ENCODE measurements around the gene ABCB6.

ABCB6 gene

DNA sequence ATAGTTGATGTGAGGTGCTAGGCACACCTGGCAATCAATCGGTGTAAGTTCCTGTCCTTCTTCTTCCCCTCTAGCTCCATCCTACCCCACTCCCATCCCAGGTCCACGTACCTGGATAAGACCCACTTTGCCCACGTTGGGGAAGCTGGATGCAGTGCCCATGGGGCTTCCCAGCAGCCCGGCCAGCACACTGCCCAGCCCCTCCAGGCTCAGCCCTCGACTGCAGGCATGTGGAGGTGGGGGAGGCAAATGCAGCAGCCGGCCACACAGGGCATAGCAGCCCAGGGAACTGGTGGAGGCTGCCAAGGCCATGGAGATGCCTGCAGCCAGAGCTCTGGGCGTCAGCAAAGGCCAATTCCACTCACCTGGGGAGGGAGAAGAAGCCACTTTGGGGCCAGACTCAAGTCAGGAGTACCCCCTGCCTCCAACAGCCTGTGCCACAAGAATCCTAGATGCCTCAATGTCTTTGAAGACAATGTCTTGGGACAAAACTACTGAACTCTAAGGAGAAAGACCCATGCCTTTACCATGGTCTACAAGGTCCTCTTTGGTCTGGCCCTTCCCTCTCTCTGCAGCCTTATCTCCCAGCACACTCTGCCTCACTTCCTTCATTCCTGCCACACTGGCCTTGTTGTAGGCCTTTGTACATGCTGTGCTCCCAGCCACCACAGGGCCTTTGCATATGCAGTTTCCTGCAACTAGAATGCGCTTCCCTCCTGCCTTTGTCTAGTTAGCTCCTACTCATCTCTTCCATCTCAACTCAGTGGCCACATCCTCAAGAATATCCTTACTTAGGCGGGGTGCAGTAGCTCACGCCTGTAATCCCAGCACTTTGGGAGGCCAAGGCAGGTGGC, 53.5 kb downstream of the ABCB6 start:
- no peak for DNase-seq (ENCODE audit: low read depth, low spot score)
- TF ChIP-seq SUZ12 (IDR thresholded peaks at IDR 0.05; ENCODE audit: extremely low read depth, insufficient read depth, insufficient read length) = no peak

DNA sequence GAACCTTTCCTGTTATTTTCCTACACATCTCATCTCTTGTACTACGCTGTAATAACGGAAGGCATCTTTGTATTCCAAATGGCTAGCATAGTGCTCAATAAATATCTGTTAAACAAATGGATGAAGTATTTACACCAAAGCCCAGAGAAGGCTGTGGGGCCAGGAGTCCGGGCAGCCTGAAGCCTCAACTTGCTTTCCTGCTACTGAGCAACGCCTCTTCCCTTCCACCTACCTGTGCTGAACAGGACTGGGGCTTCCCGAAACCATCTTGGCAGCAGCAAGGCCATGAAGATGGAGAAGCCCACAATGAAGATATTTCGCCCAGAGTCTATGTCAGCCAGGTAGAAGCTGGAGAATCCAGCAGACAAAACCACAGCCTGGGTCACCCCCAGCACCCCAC, 55.6 kb downstream of the ABCB6 start:
- no peaks in the 10 kb centered on the region for H3K27me3 ChIP-seq (ENCODE audit: insufficient read depth, insufficient read length)
- no peak for DNase-seq (ENCODE audit: low read depth, low spot score)
- H3K9me3 ChIP-seq (ENCODE audit: insufficient read depth, low read length) = no peaks in the 10 kb centered on the region
- peaks cover 2% of the 10 kb centered on the region for H3K4me1 ChIP-seq (ENCODE audit: insufficient read depth, insufficient read length)
- TF ChIP-seq ZNF274 (IDR thresholded peaks at IDR 0.05; ENCODE audit: low read depth, low read length) = no peak
- TF ChIP-seq YY1 (IDR thresholded peaks at IDR 0.05; ENCODE audit: insufficient read depth, insufficient read length) = no peak
- no peak for TF ChIP-seq SUZ12 (IDR thresholded peaks at IDR 0.05; ENCODE audit: extremely low read depth, insufficient read depth, insufficient read length)
- no peak overlapping the region for H3K9ac ChIP-seq (ENCODE audit: insufficient read length, low read depth)
- H3K36me3 ChIP-seq (ENCODE audit: insufficient read depth, insufficient read length, low read length) = peaks cover under 1% of the 10 kb centered on the region
- no peak overlapping the region for H3K4me3 ChIP-seq (ENCODE audit: insufficient read length, low read depth)

More for the DNA sequence above, 53.5 kb downstream of the ABCB6 start:
- Histone ChIP-seq H3K4me1 (ENCODE audit: insufficient read depth, insufficient read length) (peaks cover 2% of the 10 kb centered on the region), H3K9ac (ENCODE audit: insufficient read length, low read depth) (no peak overlapping the region), H3K36me3 (ENCODE audit: insufficient read depth, insufficient read length, low read length) (no peaks in the 10 kb centered on the region), H3K9me3 (ENCODE audit: insufficient read depth, low read length) (no peaks in the 10 kb centered on the region), H3K4me3 (ENCODE audit: insufficient read length, low read depth) (no peak overlapping the region), H3K27me3 (ENCODE audit: insufficient read depth, insufficient read length) (no peaks in the 10 kb centered on the region)

DNA sequence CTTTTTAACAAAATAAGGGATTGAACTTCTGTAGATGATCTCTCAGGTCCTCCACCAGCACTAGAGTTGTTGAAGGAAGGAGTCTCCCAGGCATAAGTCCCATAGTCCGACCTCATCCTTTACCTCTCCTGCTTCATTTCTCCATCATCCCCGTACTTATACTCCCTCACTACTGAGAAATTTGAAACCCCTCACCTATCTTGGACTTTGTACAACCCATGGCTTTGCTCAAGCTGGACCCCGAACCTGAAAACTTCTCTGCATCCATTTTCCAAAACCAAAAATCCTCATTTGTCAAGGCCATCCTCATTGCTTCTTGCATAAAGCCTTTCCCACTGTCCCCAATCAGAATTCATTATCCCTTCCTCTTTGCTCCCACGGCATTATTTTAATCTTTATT, 57.7 kb downstream of the ABCB6 start:
- TF ChIP-seq YY1 (IDR thresholded peaks at IDR 0.05; ENCODE audit: insufficient read depth, insufficient read length) (no peak), ZNF274 (IDR thresholded peaks at IDR 0.05; ENCODE audit: low read depth, low read length) (no peak), SUZ12 (IDR thresholded peaks at IDR 0.05; ENCODE audit: extremely low read depth, insufficient read depth, insufficient read length) (no peak)

DNA sequence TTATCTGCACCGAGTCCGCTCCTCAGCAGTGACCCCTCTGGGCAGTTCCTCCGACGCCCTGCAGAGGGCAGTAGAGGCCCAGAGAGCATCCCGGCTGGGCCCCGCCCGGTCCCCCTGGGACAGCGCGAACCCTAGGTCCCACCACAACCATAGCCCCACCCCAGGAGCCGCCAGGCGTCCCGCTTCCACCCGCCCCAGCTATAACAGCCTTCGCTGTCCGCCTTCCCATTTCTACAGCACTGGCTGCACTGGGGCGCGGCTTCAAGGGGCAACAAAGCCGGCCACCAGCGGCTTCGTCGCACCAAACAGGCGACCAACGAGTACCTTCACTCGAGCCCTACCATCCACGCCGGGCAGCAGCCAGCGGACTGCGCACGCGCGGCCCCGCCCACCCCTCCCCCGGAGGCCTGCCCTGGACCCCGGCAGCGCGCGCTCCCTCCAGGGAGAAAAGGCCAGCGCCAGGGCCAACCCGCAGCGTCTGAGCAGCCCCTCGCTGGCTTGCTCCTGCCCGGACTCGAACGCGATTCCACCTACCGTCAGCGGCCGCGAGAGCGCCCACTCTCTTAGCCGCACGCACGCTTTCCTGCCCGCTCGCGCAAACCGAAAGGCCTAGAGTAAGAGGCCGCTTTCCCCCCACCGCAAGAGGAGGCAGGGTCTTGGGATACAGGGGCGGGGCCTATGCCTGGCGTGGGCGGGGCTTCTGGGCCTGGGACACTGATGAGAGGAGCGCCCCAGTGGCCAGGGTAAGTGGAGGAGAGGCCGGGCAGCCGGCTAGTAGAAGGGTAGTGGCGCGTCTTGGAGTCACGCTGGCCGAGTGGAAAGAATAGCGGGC, 58.4 kb downstream of the ABCB6 start, which contains the start of gene NHEJ1:
NHEJ1 (minus strand) TSS at position 630 of the 832 bp plus-strand sequence. CDS start 2,453 bp downstream, outside the sequence.
- Histone ChIP-seq H3K27me3 (ENCODE audit: insufficient read depth, insufficient read length) (no peaks in the 10 kb centered on the region), H3K4me1 (ENCODE audit: insufficient read depth, insufficient read length) (peaks cover 5% of the 10 kb centered on the region), H3K9me3 (ENCODE audit: insufficient read depth, low read length) (no peaks in the 10 kb centered on the region), H3K9ac (ENCODE audit: insufficient read length, low read depth) (peak within 1 kb of the TSS; percentile 95), H3K4me3 (ENCODE audit: insufficient read length, low read depth) (peak within 1 kb of the TSS; percentile 86), H3K36me3 (ENCODE audit: insufficient read depth, insufficient read length, low read length) (peaks cover 21% of the 10 kb centered on the region)
- TF ChIP-seq SUZ12 (IDR thresholded peaks at IDR 0.05; ENCODE audit: extremely low read depth, insufficient read depth, insufficient read length) (no peak), ZNF274 (IDR thresholded peaks at IDR 0.05; ENCODE audit: low read depth, low read length) (no peak), YY1 (IDR thresholded peaks at IDR 0.05; ENCODE audit: insufficient read depth, insufficient read length) (no peak)
- peak; percentile 89 for DNase-seq (ENCODE audit: low read depth, low spot score)

More for the DNA sequence above, 57.7 kb downstream of the ABCB6 start:
- Histone ChIP-seq H3K36me3 (ENCODE audit: insufficient read depth, insufficient read length, low read length) (peaks cover 20% of the 10 kb centered on the region), H3K9me3 (ENCODE audit: insufficient read depth, low read length) (no peaks in the 10 kb centered on the region), H3K9ac (ENCODE audit: insufficient read length, low read depth) (peak overlapping the region; percentile 95), H3K27me3 (ENCODE audit: insufficient read depth, insufficient read length) (no peaks in the 10 kb centered on the region), H3K4me1 (ENCODE audit: insufficient read depth, insufficient read length) (peaks cover 5% of the 10 kb centered on the region), H3K4me3 (ENCODE audit: insufficient read length, low read depth) (peak overlapping the region; percentile 86)
- no peak for DNase-seq (ENCODE audit: low read depth, low spot score)
